HG03103 (cell line): ENCODE measurements around the gene F2RL3.
"Not testable (repeated sequence)": the region's sequence is repeated elsewhere in the genome, so short reads cannot be mapped to it uniquely, and the experiment has no call there.

ENCODE experiments used
- ATAC-seq: cut with Tn5 transposase; IDR thresholded peaks from one replicate; pipeline ENCODE4 v1.9.1; 2021; ENCODE audit warnings: low read depth; ENCODE audit not compliant: unreplicated experiment

The F2RL3 gene

GRCh38 chr19:16917401-16917800 lies 28.6 kb downstream of the F2RL3 start:
- no peak for ATAC-seq

GRCh38 chr19:16919496-16919895 lies 30.7 kb downstream of the F2RL3 start:
- no peak for ATAC-seq

DNA sequence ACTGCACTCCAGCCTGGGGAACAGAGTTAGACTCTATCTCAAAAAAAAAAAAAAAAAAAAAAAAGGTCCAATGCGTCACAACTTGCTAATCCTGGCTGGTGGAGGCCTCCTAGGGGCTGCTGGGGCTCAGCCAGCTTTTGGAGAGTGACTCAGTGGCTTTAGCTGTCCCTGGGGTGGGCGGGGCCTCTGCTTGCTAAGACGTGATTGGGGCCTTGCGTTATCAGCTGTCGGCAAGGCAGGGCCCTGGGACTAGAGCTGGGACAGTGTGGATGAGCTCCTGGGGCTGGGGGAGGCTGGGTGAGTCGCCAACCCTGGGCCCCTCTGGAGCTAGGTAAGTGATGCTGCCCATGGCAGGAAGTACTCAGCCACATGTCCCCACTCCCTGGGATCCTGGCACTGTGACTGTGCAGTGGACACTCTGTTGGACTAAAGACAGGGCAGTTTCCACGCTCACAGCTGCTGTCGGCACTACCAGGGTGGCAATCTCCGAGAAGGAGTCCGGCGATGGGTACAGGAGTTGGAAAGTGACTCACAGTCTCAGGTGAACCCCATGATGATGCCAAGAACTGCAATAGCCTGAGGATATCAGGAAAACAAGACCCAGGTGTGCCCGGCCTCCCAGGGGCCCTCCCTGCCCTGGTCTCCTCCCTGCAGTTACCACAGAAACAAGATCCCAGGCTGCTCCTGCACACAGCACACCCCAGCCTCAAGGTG lies 32.2 kb downstream of the F2RL3 start:
- no peak for ATAC-seq

DNA sequence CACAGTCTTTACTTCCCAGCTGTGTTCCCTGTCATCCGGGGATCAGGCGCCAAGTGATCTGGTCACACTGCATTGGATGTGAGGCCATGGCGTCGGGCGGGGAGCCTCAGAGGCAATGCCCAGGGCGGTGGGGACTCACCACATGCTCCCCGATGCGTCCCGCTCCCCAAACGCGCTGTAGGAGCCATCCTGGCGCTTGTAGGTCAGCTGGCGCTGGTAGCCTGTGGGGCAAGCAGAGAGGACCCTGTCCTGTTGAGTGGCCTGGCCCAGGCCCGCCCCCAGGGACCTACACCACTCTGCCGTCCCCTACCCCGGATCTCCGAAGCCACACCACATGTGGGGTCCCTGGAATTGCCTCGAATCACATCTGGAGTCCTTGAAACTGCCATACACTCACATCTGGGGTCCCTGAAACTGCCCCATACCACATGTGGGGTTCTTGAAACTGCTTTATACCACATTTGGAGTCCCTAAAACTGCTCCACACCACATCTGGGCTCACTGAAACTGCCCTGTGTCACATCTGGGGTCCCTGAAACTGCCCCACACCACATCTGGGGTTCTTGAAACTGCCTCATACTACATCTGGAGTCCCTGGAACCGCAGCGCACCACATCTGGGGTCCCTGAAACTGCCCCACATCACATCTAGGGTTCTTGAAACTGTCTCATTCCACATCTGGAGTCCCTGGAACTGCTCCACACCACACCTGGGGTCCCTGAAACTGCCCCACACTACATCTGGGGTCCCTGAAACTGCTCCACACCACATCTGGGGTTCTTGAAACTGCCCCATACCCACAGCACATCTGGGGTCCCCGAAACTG lies 33.2 kb downstream of the F2RL3 start:
- ATAC-seq: no peak

- ATAC-seq: no peak
These were observed 33.8 kb downstream of the F2RL3 start for GRCh38 chr19:16922592-16922934.

- ATAC-seq: no peak
These were observed 34.1 kb downstream of the F2RL3 start for GRCh38 chr19:16922949-16923348.

DNA sequence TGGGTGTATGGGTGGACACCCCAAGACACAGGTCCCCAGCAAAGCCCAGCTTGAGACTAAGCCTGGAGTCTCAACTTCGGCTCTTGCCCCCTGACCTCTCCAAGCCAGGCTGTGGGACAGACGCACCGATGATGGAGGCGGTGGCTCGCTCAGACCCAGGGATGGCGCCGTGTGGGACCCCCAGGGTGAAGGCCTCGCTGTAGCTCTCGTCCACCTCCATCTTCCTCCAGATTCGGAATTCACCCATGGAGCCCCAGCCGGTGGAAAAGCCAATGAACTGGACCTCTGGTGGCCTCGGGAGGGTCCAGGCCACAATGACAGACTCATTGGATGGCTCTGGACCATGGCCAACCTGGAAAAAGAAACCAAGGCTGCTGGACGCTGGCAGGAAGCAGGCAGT lies 39.1 kb downstream of the F2RL3 start:
- ATAC-seq: no peak

- ATAC-seq: no peak
These were observed 39.6 kb downstream of the F2RL3 start for GRCh38 chr19:16928351-16928750.

GRCh38 chr19:16928916-16929315 lies 40.1 kb downstream of the F2RL3 start:
- no peak for ATAC-seq

DNA sequence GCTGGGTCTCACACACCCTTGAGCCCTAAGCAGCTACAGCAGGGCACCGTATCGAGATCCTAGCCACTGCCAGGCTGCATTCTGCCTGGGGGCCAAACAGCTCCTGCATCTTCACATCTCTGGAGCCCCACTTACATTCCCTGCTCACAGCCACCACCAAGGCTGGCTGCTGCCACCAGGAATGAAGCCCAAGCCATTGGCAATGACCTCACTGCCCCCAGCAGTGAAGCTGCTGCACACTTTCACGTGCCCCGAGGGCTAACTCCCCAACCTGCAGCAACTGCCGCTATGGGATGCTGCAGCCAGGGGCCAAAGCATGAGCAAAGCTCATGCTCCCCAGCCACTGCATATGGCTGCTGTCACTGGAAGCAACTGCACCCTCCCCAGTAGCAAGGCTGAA lies 42.0 kb downstream of the F2RL3 start:
- no peak for ATAC-seq

DNA sequence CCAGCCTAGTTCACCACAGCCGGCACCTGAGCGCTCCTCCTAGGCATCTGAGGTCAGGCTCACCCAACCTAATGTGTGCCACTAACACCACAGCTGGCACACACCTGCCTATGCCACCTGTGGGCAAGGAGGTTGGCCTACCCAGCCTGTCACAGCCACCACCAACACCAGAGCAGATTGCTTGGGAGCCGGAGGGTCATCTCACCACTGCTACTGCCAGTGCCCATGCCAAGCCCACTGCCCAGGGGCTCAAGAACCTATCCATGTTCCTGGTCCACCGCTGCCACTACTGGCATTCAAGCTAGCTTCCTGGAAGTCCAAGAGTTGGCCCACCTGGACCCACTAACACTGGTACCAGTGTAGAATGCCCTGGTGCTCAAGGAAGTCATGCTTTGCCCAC lies 42.5 kb downstream of the F2RL3 start:
- no peak for ATAC-seq

- no peak for ATAC-seq
These were observed 45.7 kb downstream of the F2RL3 start for GRCh38 chr19:16934489-16934888.

DNA sequence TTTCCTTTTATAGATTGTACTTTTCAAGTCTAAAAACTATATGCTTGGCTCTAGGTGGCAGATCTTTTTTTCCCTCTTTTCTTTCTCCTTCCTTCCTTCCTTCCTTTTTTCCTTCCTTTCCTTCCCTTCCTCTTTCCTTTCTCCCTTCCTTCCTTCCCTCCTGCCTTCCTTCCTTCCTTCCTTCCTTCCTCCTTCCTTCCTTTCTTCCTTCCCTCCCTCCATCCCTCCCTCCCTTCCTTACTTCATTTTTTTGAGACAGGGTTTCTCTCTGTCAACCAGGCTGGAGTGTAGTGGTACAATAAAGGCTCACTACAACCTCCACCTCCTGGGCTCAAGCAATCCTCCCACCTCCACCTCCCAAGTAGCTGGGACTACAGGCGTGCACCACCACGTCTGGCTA lies 48.1 kb downstream of the F2RL3 start:
- ATAC-seq: no peak

GRCh38 chr19:16937796-16938195 lies 49.0 kb downstream of the F2RL3 start:
- ATAC-seq: not testable (repeated sequence)

GRCh38 chr19:16938211-16938610 lies 49.4 kb downstream of the F2RL3 start:
- ATAC-seq: no peak

GRCh38 chr19:16940063-16940462 lies 51.3 kb downstream of the F2RL3 start:
- not testable (repeated sequence) for ATAC-seq

GRCh38 chr19:16940626-16941025 lies 51.8 kb downstream of the F2RL3 start:
- ATAC-seq: no peak
